Tibial nerve (tissue), 4 donors: ENCODE measurements around the gene ABI2. TPM values are rescaled to one million over a fixed set of nuclear protein-coding genes. Genes with fewer than 3 reads are reported as not detected.

Experiments
- DNase-seq, 2 donors: peaks; one replicate each; pipeline ENCODE4 v3.0.0-alpha.2; 2019; ENCODE audit warnings: low spot score in 2 of 2
- H3K27ac ChIP-seq, 4 donors: fragments of 200-600 bp; sonication (generic) in 3 of 4; one replicate each; pipeline ENCODE4 v1.5.1; 2017 to 2019; ENCODE audit warnings: mild to moderate bottlenecking in 1 of 4
- H3K27me3 ChIP-seq, 2 donors: fragments of 200-600 bp; sonication (generic) in 1 of 2; one replicate each; pipeline versions ENCODE4 v1.5.1 to v1.6.0; 2017 to 2019
- H3K36me3 ChIP-seq, 3 donors: fragments of 200-600 bp; sonication (generic); one replicate each; pipeline ENCODE4 v1.5.1; 2018 to 2019
- H3K4me1 ChIP-seq, 4 donors: fragments of 200-600 bp; sonication (generic) in 3 of 4; one replicate each; pipeline ENCODE4 v1.5.1; 2017 to 2019
- H3K4me3 ChIP-seq, 4 donors: fragments of 200-600 bp; sonication (generic) in 3 of 4; one replicate each; pipeline ENCODE4 v1.5.1; 2017 to 2019; ENCODE audit warnings: mild to moderate bottlenecking in 1 of 4, moderate library complexity in 1 of 4
- H3K9me3 ChIP-seq, 4 donors: fragments of 200-600 bp; sonication (generic) in 3 of 4; one replicate each; pipeline ENCODE4 v1.5.1; 2017 to 2019
- EP300 ChIP-seq, 2 donors: sonication (generic); formaldehyde crosslinking; IDR thresholded peaks; one replicate each; pipeline ENCODE4 v1.6.1; 2017; ENCODE audit warnings: antibody characterized with exemption in 2 of 2, mild to moderate bottlenecking in 1 of 2
- POLR2A ChIP-seq, 2 donors: fragments of 450-650 bp; IDR thresholded peaks; one replicate each; pipeline ENCODE4 v1.6.1; 2017; ENCODE audit warnings: antibody characterized with exemption in 2 of 2, mild to moderate bottlenecking in 2 of 2, moderate library complexity in 2 of 2
- WGBS, 2 donors: methylation state at CpG; one replicate each; pipeline ENCODE4 v1.1.5; 2018; 5-methylcytosine and 5-hydroxymethylcytosine counted together
- total RNA-seq, 4 donors: library from RNA; depleted of rRNA; stranded (reverse); fragments of >200 nt; gene quantifications; one replicate each; pipeline ENCODE4 v1.1.0, GENCODE V29; 2016
- TF ChIP-seq, protein P1 (sequence below), 5 experiments: fragments of 200-600 bp in 3 of 5; fragments of 450-650 bp in 2 of 5; sonication (generic) in 3 of 5; IDR thresholded peaks; one replicate each; pipeline ENCODE4 v1.5.1; 2016 to 2019; ENCODE audit warnings: antibody characterized with exemption in 5 of 5, mild to moderate bottlenecking in 3 of 5, moderate library complexity in 2 of 5

ABI2 gene
- total RNA-seq, 4 donors from 2014 or later, result 33.3 to 60.7 (median 42.7) TPM

DNA sequence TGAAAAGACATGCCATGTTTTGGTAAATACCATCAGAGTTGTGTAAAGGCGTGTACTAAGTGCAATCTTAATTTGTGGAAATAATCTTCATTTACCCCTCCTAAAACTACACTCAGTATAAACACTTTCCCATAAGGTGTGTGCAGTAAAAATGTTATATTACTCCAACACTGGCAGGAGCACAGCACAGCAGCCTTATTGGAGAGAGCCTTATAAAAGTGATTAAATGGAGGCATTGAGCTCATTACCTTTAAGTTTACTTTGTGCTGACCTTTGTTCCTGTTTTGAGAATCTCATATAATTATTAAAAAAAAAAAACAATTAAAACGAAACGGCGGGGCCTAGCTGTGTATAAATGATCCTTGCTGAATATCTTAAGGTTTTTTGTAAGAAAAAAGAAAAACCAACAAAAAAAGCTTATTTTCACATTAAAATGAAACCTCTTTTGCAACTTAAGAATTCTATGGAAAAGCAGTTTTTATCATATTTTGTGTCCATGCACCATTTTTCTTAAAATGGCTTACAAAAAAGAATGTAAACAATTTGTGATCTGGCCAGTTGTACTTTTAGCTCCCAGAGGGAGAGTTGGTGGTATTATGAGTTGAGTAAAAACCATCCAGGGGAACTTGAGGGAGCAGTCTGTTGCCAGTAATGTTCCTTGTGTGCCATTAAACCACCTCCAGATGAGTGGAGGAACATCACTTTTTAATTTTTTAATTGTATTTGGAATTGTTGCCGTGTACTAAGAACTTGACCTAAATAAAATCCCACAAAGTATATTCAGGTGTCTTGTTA, 103.4 kb downstream of the ABI2 start:
- peak overlapping the region in 1 of 4 donors; percentile 2 for H3K27ac ChIP-seq
- WGBS, 2 donors, result 70 to 71% methylated on average over 5 of the region's 5 CpGs
- peaks cover 0 to 26% (median 0%) of the 10 kb centered on the region in 3 donors for H3K36me3 ChIP-seq
- TF ChIP-seq POLR2A (IDR thresholded peaks at IDR 0.05), result no peak
- no peak for TF ChIP-seq EP300 (IDR thresholded peaks at IDR 0.05)
- TF ChIP-seq, protein P1, sequence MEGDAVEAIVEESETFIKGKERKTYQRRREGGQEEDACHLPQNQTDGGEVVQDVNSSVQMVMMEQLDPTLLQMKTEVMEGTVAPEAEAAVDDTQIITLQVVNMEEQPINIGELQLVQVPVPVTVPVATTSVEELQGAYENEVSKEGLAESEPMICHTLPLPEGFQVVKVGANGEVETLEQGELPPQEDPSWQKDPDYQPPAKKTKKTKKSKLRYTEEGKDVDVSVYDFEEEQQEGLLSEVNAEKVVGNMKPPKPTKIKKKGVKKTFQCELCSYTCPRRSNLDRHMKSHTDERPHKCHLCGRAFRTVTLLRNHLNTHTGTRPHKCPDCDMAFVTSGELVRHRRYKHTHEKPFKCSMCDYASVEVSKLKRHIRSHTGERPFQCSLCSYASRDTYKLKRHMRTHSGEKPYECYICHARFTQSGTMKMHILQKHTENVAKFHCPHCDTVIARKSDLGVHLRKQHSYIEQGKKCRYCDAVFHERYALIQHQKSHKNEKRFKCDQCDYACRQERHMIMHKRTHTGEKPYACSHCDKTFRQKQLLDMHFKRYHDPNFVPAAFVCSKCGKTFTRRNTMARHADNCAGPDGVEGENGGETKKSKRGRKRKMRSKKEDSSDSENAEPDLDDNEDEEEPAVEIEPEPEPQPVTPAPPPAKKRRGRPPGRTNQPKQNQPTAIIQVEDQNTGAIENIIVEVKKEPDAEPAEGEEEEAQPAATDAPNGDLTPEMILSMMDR (IDR thresholded peaks at IDR 0.05), result no peak
- no peak overlapping the region for H3K4me3 ChIP-seq
- no peak for DNase-seq
- no peaks in the 10 kb centered on the region for H3K27me3 ChIP-seq
- peaks cover 0 to 8% (median 2%) of the 10 kb centered on the region in 4 donors for H3K4me1 ChIP-seq
- no peaks in the 10 kb centered on the region for H3K9me3 ChIP-seq

DNA sequence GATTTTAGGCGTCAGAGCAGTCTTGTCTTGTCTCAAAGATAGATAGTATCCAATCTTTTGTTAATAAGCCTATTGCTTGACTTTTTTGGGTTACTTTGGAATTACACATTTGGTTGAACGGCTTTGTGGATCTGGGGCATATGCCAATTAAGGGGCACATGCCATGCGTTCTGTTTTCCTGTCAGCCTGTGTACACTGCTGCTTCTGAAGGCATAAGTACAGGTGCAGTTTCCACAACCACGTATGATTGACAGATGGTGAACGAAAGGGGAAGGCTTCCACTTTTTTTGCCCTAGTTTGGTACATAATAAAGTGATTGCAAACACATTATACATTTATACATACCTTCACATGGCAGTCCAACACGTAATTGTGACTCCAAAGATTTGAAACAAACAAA, 104.6 kb downstream of the ABI2 start:
- no peak for TF ChIP-seq POLR2A (IDR thresholded peaks at IDR 0.05)
- TF ChIP-seq, protein P1 (IDR thresholded peaks at IDR 0.05), result no peak
- TF ChIP-seq EP300 (IDR thresholded peaks at IDR 0.05), result no peak
- Histone ChIP-seq H3K27me3 (no peaks in the 10 kb centered on the region), H3K4me3 (no peak overlapping the region), H3K4me1 (peaks cover 0 to 8% (median 2%) of the 10 kb centered on the region in 4 donors), H3K27ac (no peak overlapping the region), H3K36me3 (peaks cover 0 to 20% (median 0%) of the 10 kb centered on the region in 3 donors), H3K9me3 (no peaks in the 10 kb centered on the region)
- WGBS, 2 donors, result 81 to 84% methylated on average over 6 of the region's 6 CpGs
- DNase-seq, result no peak

DNA sequence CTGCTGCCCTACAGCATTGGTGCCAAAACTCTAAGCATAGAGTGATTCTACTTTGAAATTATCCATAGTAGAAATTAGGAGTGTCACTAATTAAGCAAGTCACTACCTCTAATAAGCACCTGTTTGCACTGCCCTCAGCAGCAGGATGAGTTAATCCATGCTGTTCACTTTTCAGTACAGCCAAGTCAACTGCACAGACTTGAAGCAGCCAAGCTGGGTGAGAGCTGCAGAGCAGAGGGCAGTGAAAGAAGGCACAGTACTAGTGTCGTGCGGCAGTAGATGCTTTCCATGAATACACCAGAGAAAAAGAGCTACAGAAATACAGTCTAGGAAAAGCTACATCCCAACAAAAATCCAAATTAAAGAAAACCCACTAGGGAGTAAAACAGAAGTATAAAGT, 108.3 kb downstream of the ABI2 start:
- H3K27me3 ChIP-seq, result no peaks in the 10 kb centered on the region
- H3K27ac ChIP-seq, result no peak overlapping the region
- TF ChIP-seq POLR2A (IDR thresholded peaks at IDR 0.05) (no peak), EP300 (IDR thresholded peaks at IDR 0.05) (no peak)
- H3K36me3 ChIP-seq, result peaks cover 0 to 52% (median 0%) of the 10 kb centered on the region in 3 donors
- DNase-seq, result no peak
- H3K4me3 ChIP-seq, result no peak overlapping the region
- WGBS, 2 donors, result 58 to 65% methylated on average over 2 of the region's 2 CpGs
- no peaks in the 10 kb centered on the region for H3K9me3 ChIP-seq
- peaks cover 0 to 8% (median 2%) of the 10 kb centered on the region in 4 donors for H3K4me1 ChIP-seq

DNA sequence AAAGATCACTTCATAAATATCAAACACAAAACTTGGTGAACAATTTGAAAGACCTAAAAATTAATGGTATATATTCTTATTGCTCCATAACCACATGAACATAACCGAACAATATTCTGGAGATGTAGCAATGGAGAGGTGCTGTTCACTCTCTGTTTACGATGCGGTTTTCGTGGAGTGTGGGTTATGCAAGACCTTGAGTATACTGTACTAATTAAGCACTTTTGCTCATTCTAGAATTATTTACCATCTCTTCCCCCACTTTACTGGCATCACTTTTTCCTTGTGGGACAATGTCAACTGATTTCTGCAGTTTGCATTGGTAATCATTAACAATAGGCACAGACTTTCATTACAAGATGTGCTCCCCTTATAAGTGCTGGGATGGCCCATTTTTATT, 109.3 kb downstream of the ABI2 start:
- TF ChIP-seq, protein P1 (IDR thresholded peaks at IDR 0.05), result no peak
- TF ChIP-seq POLR2A (IDR thresholded peaks at IDR 0.05) (no peak), EP300 (IDR thresholded peaks at IDR 0.05) (no peak)
- Histone ChIP-seq H3K9me3 (no peaks in the 10 kb centered on the region), H3K27me3 (no peaks in the 10 kb centered on the region), H3K27ac (no peak overlapping the region), H3K4me1 (peaks cover 0 to 2% (median 0%) of the 10 kb centered on the region in 4 donors), H3K4me3 (no peak overlapping the region), H3K36me3 (peaks cover 0 to 61% (median 0%) of the 10 kb centered on the region in 3 donors)
- WGBS, 2 donors, result 95 to 96% methylated on average over 4 of the region's 4 CpGs
- no peak for DNase-seq

DNA sequence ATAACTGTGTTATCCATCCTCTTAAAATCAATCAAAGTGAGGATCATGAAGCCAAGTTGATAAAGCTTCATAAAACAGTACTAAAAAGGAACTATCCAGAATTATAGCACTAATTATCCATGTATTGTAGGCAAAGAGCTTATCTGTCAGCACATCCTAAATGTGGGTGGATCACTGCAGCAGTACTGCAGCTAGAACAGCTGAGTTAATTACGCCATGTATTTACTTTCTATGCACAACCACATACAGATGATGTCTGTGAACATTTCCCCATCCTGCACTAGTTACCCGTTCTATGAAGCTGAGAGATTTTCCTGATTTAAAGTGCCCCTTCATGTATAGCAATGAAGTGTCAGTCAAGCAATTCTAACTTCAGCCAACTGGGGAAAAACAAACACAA, 110.3 kb downstream of the ABI2 start:
- H3K9me3 ChIP-seq, result no peaks in the 10 kb centered on the region
- H3K4me1 ChIP-seq, result peaks cover 0 to 5% (median 0%) of the 10 kb centered on the region in 4 donors
- H3K27ac ChIP-seq, result no peak overlapping the region
- TF ChIP-seq POLR2A (IDR thresholded peaks at IDR 0.05) (no peak), EP300 (IDR thresholded peaks at IDR 0.05) (no peak)
- TF ChIP-seq, protein P1 (IDR thresholded peaks at IDR 0.05), result no peak
- H3K36me3 ChIP-seq, result peaks cover 0 to 59% (median 0%) of the 10 kb centered on the region in 3 donors
- no peaks in the 10 kb centered on the region for H3K27me3 ChIP-seq
- no peak overlapping the region for H3K4me3 ChIP-seq
- no peak for DNase-seq
- 56 to 67% methylated on average over 2 of the region's 2 CpGs for WGBS, 2 donors
